ENCODE measurements around the gene GRIK1.
"Not testable (repeated sequence)": the region's sequence is repeated elsewhere in the genome, so short reads cannot be mapped to it uniquely, and the experiment has no call there.

Gene GRIK1

GRCh38 chr21:29639366-29640079 lies 300.3 kb downstream of the GRIK1 start:
- no peak for DNase-seq

GRCh38 chr21:29638761-29639327 lies 301.0 kb downstream of the GRIK1 start:
- DNase-seq, result no peak

GRCh38 chr21:29638138-29638537 lies 301.7 kb downstream of the GRIK1 start:
- DNase-seq, result no peak

GRCh38 chr21:29637553-29637952 lies 302.2 kb downstream of the GRIK1 start:
- no peak for DNase-seq

GRCh38 chr21:29637134-29637533 lies 302.7 kb downstream of the GRIK1 start:
- DNase-seq, result no peak

- no peak for DNase-seq
Measured at GRCh38 chr21:29634418-29634817, 305.4 kb downstream of the GRIK1 start.

- DNase-seq, result no peak
Measured at GRCh38 chr21:29633756-29634155, 306.0 kb downstream of the GRIK1 start.

- no peak for DNase-seq
Measured at GRCh38 chr21:29630441-29630840, 309.4 kb downstream of the GRIK1 start.

- no peak for DNase-seq
Measured at GRCh38 chr21:29627905-29628304, 311.9 kb downstream of the GRIK1 start.

GRCh38 chr21:29626801-29627470 lies 312.9 kb downstream of the GRIK1 start:
- DNase-seq, result no peak

GRCh38 chr21:29625990-29626389 lies 313.8 kb downstream of the GRIK1 start:
- DNase-seq, result no peak

GRCh38 chr21:29624776-29625175 lies 315.0 kb downstream of the GRIK1 start:
- no peak for DNase-seq

GRCh38 chr21:29621525-29621924 lies 318.3 kb downstream of the GRIK1 start:
- no peak for DNase-seq

- no peak for DNase-seq
Measured at GRCh38 chr21:29616209-29616751, 323.5 kb downstream of the GRIK1 start.

- DNase-seq, result no peak
Measured at GRCh38 chr21:29613877-29614276, 325.9 kb downstream of the GRIK1 start.

- no peak for DNase-seq
Measured at GRCh38 chr21:29613021-29613420, 326.8 kb downstream of the GRIK1 start.

- DNase-seq, result no peak
Measured at GRCh38 chr21:29610779-29611360, 328.9 kb downstream of the GRIK1 start.

GRCh38 chr21:29606613-29607012 lies 333.2 kb downstream of the GRIK1 start:
- no peak for DNase-seq

- DNase-seq, result not testable (repeated sequence)
Measured at GRCh38 chr21:29605219-29605618, 334.6 kb downstream of the GRIK1 start.

GRCh38 chr21:29604076-29604475 lies 335.7 kb downstream of the GRIK1 start:
- no peak for DNase-seq

- no peak for DNase-seq
Measured at GRCh38 chr21:29601047-29601446, 338.7 kb downstream of the GRIK1 start.

GRCh38 chr21:29586696-29587095 lies 353.1 kb downstream of the GRIK1 start:
- no peak for DNase-seq

- DNase-seq, result no peak
Measured at GRCh38 chr21:29585462-29585861, 354.3 kb downstream of the GRIK1 start.
